ENCODE results near the gene TWF2. TPM values are rescaled to one million over a fixed set of nuclear protein-coding genes. Genes with fewer than 3 reads are reported as not detected.

Gene TWF2
- total and polyA plus RNA-seq, 10 of the 15 experiments (the other 5 are each of a cell fraction or from before 2014, with no cell fraction given) = 0.16 to 106 (median 68.5) TPM

DNA sequence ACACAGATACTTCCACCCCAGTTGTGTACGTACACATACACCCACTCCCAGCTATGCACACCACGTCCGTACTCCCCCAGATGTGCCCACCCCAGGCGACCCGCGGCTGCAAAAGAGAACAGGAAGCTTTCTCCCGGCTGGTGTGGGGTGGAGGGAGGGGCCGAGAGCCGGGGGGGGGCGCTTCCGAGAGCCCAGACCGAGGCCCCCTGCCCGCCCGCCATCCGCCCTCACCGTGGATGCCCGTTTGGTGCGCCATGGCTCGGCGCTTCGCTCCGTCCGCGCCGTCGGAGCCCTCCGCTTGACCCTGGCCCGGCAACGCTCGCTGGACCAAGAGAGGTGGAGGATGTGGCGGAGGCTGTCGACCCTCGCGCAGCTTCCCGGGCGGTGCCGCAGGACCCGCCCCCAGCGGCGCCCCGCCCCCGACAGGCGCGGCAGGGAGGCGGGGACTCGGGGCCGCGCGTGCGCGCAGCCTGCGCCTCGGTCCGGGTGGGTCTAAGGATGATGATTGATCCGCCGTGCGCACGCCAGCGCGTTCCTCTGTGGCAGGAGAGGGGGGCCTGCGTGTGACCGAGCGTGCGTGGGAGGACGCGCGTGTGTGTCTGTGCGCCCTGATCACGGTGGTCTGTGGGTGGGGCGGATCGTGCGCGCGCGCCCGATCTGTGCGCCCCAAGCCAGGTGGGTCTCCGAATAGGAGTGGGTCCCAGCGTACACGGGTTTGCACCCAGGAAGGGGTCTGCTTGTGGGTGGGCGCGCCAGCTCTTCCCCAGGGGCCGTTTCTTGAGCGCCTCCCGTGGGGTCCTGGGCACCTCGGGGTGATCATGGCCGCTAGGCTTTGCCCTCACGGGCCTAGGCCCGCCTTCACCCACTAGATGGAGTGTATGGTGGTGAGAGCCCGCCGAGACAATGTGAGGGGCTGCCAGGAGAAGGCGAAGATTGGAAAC lies at the start of gene TWF2 (continued):
- TF ChIP-seq, protein P1, sequence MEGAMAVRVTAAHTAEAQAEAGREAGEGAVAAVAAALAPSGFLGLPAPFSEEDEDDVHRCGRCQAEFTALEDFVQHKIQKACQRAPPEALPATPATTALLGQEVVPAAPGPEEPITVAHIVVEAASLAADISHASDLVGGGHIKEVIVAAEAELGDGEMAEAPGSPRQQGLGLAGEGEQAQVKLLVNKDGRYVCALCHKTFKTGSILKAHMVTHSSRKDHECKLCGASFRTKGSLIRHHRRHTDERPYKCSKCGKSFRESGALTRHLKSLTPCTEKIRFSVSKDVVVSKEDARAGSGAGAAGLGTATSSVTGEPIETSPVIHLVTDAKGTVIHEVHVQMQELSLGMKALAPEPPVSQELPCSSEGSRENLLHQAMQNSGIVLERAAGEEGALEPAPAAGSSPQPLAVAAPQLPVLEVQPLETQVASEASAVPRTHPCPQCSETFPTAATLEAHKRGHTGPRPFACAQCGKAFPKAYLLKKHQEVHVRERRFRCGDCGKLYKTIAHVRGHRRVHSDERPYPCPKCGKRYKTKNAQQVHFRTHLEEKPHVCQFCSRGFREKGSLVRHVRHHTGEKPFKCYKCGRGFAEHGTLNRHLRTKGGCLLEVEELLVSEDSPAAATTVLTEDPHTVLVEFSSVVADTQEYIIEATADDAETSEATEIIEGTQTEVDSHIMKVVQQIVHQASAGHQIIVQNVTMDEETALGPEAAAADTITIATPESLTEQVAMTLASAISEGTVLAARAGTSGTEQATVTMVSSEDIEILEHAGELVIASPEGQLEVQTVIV (IDR thresholded peaks at IDR 0.05; ENCODE audit: borderline replicate concordance, partially characterized antibody) = no peak
- TF ChIP-seq, protein P2, sequence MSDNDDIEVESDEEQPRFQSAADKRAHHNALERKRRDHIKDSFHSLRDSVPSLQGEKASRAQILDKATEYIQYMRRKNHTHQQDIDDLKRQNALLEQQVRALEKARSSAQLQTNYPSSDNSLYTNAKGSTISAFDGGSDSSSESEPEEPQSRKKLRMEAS (IDR thresholded peaks at IDR 0.05; ENCODE audit: low read depth, low read length) = peak; percentile 15; the same call in 1 of the 2 replicates
- TF ChIP-seq, protein P3, sequence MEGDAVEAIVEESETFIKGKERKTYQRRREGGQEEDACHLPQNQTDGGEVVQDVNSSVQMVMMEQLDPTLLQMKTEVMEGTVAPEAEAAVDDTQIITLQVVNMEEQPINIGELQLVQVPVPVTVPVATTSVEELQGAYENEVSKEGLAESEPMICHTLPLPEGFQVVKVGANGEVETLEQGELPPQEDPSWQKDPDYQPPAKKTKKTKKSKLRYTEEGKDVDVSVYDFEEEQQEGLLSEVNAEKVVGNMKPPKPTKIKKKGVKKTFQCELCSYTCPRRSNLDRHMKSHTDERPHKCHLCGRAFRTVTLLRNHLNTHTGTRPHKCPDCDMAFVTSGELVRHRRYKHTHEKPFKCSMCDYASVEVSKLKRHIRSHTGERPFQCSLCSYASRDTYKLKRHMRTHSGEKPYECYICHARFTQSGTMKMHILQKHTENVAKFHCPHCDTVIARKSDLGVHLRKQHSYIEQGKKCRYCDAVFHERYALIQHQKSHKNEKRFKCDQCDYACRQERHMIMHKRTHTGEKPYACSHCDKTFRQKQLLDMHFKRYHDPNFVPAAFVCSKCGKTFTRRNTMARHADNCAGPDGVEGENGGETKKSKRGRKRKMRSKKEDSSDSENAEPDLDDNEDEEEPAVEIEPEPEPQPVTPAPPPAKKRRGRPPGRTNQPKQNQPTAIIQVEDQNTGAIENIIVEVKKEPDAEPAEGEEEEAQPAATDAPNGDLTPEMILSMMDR (IDR thresholded peaks at IDR 0.05 in 2 of 3, conservative IDR thresholded peaks at IDR 0.05 in 1 of 3; ENCODE audit: control insufficient read depth in 2 of 3, extremely low read depth in 1 of 3, insufficient read depth in 1 of 3, low read depth in 3 of 3, low read length in 3 of 3) = peak; percentile 43 to 49 (median 43)
- TF ChIP-seq, protein P4, sequence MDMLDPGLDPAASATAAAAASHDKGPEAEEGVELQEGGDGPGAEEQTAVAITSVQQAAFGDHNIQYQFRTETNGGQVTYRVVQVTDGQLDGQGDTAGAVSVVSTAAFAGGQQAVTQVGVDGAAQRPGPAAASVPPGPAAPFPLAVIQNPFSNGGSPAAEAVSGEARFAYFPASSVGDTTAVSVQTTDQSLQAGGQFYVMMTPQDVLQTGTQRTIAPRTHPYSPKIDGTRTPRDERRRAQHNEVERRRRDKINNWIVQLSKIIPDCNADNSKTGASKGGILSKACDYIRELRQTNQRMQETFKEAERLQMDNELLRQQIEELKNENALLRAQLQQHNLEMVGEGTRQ (IDR thresholded peaks at IDR 0.05; ENCODE audit: borderline replicate concordance, low read depth, low read length) = no peak
- TF ChIP-seq YY1 (IDR thresholded peaks at IDR 0.05; ENCODE audit: low read depth, low read length) = peak; percentile 87
- TF ChIP-seq MEF2B (IDR thresholded peaks at IDR 0.05; ENCODE audit: partially characterized antibody, poor library complexity, severe bottlenecking) = peak; percentile 24
- TF ChIP-seq FOXK2 (IDR thresholded peaks at IDR 0.05) = no peak
- TF ChIP-seq MYB (IDR thresholded peaks at IDR 0.05; ENCODE audit: borderline replicate concordance, low read depth, low read length) = no peak
- TF ChIP-seq, protein P5, sequence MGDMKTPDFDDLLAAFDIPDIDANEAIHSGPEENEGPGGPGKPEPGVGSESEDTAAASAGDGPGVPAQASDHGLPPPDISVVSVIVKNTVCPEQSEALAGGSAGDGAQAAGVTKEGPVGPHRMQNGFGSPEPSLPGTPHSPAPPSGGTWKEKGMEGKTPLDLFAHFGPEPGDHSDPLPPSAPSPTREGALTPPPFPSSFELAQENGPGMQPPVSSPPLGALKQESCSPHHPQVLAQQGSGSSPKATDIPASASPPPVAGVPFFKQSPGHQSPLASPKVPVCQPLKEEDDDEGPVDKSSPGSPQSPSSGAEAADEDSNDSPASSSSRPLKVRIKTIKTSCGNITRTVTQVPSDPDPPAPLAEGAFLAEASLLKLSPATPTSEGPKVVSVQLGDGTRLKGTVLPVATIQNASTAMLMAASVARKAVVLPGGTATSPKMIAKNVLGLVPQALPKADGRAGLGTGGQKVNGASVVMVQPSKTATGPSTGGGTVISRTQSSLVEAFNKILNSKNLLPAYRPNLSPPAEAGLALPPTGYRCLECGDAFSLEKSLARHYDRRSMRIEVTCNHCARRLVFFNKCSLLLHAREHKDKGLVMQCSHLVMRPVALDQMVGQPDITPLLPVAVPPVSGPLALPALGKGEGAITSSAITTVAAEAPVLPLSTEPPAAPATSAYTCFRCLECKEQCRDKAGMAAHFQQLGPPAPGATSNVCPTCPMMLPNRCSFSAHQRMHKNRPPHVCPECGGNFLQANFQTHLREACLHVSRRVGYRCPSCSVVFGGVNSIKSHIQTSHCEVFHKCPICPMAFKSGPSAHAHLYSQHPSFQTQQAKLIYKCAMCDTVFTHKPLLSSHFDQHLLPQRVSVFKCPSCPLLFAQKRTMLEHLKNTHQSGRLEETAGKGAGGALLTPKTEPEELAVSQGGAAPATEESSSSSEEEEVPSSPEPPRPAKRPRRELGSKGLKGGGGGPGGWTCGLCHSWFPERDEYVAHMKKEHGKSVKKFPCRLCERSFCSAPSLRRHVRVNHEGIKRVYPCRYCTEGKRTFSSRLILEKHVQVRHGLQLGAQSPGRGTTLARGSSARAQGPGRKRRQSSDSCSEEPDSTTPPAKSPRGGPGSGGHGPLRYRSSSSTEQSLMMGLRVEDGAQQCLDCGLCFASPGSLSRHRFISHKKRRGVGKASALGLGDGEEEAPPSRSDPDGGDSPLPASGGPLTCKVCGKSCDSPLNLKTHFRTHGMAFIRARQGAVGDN (IDR thresholded peaks at IDR 0.05) = peak; percentile 61
- peak; percentile 78 for TF ChIP-seq NRF1 (conservative IDR thresholded peaks at IDR 0.05; ENCODE audit: low read depth, low read length)
- TF ChIP-seq SP1 (IDR thresholded peaks at IDR 0.05; ENCODE audit: low read depth, low read length) = peak; percentile 40
- peak; percentile 97 for TF ChIP-seq LARP7 (IDR thresholded peaks at IDR 0.05)

Data from GM12878 (cell line).